Endometrium (tissue), 2 donors: Measurements from ENCODE around the gene KCNK1.

Source experiments
- FAIRE-seq: peaks from 2 replicates; lab custom pipeline; 2012; peaks lifted over from hg19 to GRCh38; lab: Jason Lieb, UNC
- donor health status: control.
- donor health status: control.

The KCNK1 gene

DNA sequence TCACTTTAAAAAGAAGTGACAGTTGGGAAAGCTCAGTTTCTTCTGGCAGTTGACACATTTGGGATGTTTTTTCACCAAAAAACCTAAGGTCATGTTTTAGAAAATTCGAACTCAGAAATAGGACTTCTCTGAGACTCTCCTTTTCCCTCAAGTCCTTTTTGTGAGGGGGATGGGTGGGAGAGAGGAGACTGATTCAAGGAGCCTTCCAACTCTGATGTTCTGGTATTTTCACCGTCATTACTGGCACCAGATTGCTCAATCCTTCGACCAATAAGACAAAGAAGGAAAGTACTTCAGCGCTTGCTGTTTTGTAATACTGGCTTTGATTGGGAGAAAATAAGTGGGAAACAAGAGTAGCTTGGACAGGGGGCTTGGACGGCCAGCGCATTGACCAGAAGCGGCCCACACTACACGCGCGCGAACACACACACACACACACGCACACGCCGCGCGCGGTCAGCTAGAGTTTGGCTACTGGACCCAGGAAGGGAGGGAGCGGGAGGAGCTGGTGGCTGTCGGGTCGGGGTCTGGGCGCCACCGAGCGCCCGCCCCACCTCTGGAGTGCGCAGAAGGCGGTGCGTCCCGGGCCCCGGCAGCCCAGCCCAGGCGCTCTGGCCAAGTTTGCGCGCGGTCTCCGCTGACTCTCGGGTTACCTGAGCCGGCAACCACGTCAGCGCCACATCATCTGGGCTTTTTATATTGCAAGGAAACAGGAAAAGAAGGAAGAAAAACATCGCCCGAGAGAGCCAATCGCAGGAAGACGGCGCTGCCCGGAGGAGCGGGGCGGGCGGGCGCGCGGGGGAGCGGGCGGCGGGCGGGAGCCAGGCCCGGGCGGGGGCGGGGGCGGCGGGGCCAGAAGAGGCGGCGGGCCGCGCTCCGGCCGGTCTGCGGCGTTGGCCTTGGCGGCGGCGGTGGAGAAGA, at the start of gene KCNK1:
TSS of gene KCNK1 (plus strand) at position 855 of the 921 bp plus-strand sequence. CDS start at position 921, 66 bp downstream.
- FAIRE-seq, result no peak

- FAIRE-seq, result no peak
These were observed 48.6 kb upstream of the KCNK1 start for GRCh38 chr1:233565313-233565712.

GRCh38 chr1:233566886-233567285, 47.0 kb upstream of the KCNK1 start:
- no peak for FAIRE-seq

- FAIRE-seq, result no peak
These were observed 44.3 kb upstream of the KCNK1 start for GRCh38 chr1:233569636-233570035.

DNA sequence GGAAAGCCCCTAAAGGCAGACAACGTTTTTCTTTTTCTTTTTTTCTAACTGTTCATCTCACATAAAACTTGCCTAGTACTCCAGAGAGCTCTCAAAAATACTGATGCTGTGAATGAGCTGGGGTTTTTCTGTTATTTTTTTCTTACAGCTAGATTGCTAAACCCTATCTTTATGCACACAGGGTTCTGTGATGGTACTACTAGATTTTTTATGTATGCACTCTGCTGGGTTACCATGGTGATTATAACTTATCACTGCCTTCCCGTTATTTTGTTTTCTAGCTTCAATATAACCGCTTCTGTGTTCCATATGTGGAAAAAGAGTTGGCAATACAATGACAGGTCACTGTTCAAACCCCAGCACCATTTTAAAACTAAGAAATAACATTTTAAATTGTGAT, 43.7 kb upstream of the KCNK1 start:
- FAIRE-seq, result no peak

GRCh38 chr1:233570706-233571105, 43.2 kb upstream of the KCNK1 start:
- FAIRE-seq, result no peak

GRCh38 chr1:233572896-233573295, 41.0 kb upstream of the KCNK1 start:
- FAIRE-seq, result no peak

- no peak for FAIRE-seq
These were observed 38.5 kb upstream of the KCNK1 start for GRCh38 chr1:233575450-233575849.

DNA sequence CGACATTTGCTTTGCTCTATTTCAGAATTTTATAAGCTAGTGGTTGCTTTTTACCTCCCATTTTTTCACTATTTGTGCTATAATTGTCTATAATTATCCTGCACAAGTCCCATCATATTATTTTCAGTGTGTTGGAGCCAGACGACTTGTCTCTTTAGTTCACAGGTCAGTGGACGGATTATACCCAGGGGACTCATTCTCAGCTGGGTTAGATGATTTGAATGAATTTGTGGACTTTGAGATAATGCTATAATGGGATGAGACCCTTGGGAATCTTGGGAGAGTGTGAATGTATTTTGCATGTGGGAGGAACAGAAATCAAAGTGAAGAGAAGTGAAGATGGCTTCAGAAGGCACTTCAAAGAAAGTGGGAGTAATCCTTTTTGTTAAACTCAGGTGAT, 31.5 kb upstream of the KCNK1 start:
- FAIRE-seq, result no peak

DNA sequence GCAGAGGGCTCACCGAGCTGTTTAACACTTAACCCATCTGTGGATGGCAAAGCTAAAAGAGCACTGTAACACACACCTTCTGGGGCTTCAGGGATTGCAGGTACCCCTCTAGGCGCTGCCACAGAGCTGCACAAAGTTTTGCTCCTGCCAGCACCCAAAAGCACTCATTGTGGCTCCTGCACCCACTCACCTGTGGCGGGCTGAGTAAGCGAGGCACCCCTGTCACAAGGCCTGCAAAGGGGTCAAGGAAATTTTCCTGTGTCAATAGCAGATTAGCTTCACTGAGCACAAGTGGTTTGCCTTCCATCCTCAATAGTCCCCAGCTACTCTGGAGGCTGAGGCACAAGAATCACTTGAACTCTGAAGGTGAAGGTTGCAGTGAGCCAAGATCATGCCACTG, 29.5 kb upstream of the KCNK1 start:
- no peak for FAIRE-seq

GRCh38 chr1:233584931-233585330, 29.0 kb upstream of the KCNK1 start:
- no peak for FAIRE-seq

- no peak for FAIRE-seq
These were observed 27.6 kb upstream of the KCNK1 start for GRCh38 chr1:233586301-233586700.

DNA sequence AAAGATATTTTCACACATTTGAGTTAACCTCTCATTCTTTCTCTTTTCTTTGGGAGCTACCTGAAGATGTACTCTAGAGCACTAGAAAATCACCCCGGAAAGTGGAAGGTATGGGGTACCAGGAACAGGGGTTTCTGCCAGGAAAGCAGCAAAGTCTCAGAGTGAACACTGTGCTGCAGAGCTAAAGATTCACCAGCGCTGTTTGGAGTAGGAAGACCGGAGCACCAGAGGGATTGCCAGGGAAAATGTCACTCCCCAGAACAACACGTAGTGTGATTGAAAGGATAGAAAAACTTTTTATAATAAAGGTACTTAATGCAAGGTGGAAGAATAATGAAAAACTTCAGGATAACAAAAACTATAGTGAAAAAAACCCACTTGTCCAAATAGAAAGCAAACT, 26.7 kb upstream of the KCNK1 start:
- FAIRE-seq, result no peak

DNA sequence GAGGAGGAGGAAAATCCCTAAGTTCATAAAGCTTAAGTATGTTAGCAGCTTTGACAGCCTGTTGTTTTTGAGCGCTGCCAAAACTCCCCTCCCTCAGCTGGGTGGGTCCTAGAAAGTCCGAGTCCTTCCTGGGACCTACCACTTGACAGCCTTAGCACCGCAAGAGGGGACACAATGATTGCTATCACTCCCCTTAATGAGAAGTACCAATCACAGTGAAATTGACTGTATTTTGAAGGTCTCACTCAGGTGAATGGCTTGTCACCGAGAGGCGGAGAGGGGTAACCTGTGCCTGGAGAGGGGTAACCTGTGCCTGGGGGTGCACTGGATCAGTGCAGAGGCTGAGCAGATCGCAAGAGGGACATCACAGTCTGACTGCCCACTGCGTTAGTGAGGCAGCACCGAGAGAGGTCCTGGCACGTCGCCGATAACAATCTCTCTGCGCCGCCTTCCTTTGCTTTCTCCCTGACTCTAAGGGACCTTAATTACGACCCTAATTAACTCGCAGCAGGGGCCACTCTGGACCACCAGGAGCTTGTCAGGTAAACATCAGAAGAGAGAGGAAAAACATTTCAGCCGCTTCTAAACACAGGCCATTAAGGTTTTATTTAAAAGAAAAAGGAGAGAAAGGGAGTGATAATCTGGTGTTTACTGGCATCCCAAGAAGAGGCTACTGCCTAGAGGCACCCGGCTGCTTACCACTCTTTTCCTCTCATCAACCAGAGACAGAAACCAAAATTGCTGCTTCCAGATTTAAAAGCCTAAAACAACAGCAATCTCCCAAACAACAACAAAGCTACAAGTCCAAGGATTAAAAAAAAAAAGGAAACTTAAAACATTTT, 25.7 kb upstream of the KCNK1 start:
- FAIRE-seq, result no peak

DNA sequence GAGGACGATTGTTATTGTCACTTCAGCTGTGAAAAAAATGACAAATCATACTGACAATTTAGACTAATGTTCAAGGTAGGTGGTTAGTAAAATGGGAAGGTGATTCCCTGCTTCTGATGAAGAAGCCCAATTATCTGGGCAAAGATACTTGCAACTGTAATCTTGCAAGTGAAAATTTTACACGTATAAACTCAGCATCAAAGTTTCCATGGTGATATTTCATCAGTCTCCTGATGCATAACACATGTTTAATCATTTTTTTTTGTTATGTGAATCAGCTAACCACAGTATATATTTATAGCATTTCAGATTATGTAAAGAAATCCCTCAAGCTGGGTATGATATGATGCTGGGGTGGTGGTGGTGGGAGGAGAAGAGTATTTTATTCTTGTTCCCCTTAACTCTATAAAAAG, 16.4 kb upstream of the KCNK1 start:
- FAIRE-seq, result no peak

GRCh38 chr1:233598891-233599541, 14.9 kb upstream of the KCNK1 start:
- no peak for FAIRE-seq

DNA sequence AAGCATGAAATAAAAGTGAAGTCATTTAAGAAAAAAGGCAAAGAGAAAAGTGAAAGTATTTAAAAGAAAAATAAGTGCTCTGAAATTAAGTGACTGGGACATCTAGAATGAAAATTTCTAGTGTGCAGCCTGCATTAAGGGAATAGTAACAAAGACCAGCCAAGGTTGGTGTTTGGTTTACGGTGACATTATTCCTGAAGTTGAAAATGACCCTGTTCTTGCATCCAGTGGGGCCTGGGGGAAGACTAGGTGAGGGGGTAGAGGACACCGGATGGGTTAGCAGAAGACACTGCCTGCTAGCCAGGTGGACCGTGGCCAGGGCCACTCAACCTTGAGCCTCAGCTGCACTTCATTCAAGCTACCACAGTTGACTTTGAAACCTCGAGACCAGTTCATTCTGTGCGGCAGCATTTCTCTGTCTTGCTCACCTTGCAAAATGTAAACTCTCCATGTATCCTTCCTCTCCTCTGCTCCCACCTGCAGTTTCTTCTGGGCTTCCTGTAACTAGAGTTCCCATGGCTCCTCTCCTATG, 14.3 kb upstream of the KCNK1 start:
- no peak for FAIRE-seq

DNA sequence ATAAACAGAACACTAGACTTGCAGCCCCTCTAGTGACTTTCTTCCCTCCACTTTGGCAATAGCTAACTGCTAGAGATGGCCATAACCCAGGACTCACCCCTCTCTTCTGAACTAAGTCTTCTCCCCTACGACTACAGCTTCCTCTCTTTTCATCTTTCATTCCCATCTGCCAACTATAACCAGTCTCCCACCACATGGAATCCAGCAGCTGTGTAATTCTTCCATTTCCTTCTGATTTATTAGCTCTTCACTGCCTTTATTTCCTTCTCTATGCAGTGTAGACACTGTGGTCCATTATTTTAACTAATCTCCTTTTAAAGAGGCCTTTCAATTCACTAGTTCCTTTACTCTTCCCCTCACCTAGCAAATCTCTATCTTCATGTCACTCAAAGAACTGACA, 13.4 kb upstream of the KCNK1 start:
- FAIRE-seq, result no peak

DNA sequence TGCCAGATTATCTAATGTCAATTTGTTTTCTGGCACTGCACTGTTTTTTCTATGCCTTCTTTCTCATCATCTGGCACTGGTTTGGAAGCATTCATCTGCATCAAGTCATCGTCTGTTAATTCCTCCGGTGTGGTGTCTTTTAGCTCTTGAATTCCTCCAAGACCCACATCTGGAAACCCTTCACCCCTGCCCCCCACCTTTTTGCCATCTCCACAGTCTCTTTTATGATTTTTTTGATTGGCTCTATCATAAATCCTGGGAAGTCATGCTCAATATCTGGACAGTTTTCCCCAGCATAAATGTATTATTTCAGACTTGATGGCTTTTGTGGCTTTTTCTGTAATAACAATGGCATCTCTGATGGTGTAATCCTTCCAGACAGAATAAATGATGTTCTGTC, 10.4 kb upstream of the KCNK1 start:
- no peak for FAIRE-seq

DNA sequence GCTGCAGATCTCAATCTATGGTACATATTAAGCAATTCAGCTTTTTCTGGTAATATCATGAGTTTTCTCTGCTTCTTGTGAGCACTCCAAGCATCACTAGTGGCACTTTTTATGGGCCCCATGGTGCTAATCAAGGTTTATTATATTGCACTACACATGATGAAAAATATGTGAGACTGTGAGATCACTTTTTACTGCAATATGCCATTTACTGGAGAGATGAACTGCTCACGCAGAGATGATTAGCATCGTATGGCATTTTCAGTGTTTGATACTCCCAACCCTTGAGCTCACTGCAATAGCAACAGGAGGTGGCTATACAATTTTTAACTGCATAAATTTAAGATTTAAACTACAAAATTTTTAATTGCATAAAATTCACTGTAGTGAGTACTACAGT, 8.7 kb upstream of the KCNK1 start:
- no peak for FAIRE-seq

- no peak for FAIRE-seq
These were observed 7.1 kb upstream of the KCNK1 start for GRCh38 chr1:233606813-233607212.
